Stimulated activated naive B cell treated with anti-CD40 and anti-IgM and Interleukin-4, amounts not matched to agents 10 μg/mL and 1 μg/mL and 100 μg/mL, for 72 hours (primary cell): ENCODE data around the gene ACE.

Source experiments
- ATAC-seq, 2 donors: fragments of 150-1000 bp; cut with Tn5 transposase; replicated peaks; 2 replicates each; pipeline ENCODE4 v1.10.0; 2021; ENCODE audit warnings: moderate library complexity in 1 of 2
- DNase-seq: peaks from one replicate; pipeline ENCODE4 v3.0.0; 2021
- H3K27ac Mint-ChIP-seq: one replicate; pipeline ENCODE4 v1.8.0; 2022; ENCODE audit warnings: mild to moderate bottlenecking, mixed read lengths
- H3K27me3 Mint-ChIP-seq, 2 donors: one replicate each; pipeline ENCODE4 v1.8.0; 2022; ENCODE audit warnings: mixed read lengths in 2 of 2
- H3K36me3 Mint-ChIP-seq, 2 donors: one replicate each; pipeline ENCODE4 v1.8.0; 2022; ENCODE audit warnings: mixed read lengths in 2 of 2, mild to moderate bottlenecking in 1 of 2
- H3K4me1 Mint-ChIP-seq, 2 donors: one replicate each; pipeline ENCODE4 v1.8.0; 2022; ENCODE audit warnings: mixed read lengths in 2 of 2, mild to moderate bottlenecking in 1 of 2
- H3K4me3 Mint-ChIP-seq, 2 donors: one replicate each; pipeline ENCODE4 v1.8.0; 2022; ENCODE audit warnings: mild to moderate bottlenecking in 2 of 2, mixed read lengths in 2 of 2, moderate library complexity in 1 of 2
- H3K9me3 Mint-ChIP-seq, 2 donors: one replicate each; pipeline ENCODE4 v1.8.0; 2022; ENCODE audit warnings: mixed read lengths in 2 of 2, mild to moderate bottlenecking in 1 of 2

The ACE gene

GRCh38 chr17:63543822-63544420 lies 67.1 kb downstream of the ACE start:
- ATAC-seq: no peak
- H3K4me1 Mint-ChIP-seq: no peaks in the 10 kb centered on the region
- H3K9me3 Mint-ChIP-seq: no peaks in the 10 kb centered on the region
- peaks cover 11 to 17% of the 10 kb centered on the region in 2 donors for H3K27me3 Mint-ChIP-seq
- H3K27ac Mint-ChIP-seq: no peak overlapping the region
- H3K36me3 Mint-ChIP-seq: no peaks in the 10 kb centered on the region
- DNase-seq: no peak
- H3K4me3 Mint-ChIP-seq: no peak overlapping the region

GRCh38 chr17:63544467-63545301 lies 67.8 kb downstream of the ACE start:
- ATAC-seq: no peak
- Mint-ChIP-seq H3K4me3 (no peak overlapping the region), H3K27ac (no peak overlapping the region), H3K36me3 (no peaks in the 10 kb centered on the region), H3K4me1 (no peaks in the 10 kb centered on the region), H3K9me3 (no peaks in the 10 kb centered on the region), H3K27me3 (peaks cover 4 to 10% of the 10 kb centered on the region in 2 donors)
- no peak for DNase-seq

DNA sequence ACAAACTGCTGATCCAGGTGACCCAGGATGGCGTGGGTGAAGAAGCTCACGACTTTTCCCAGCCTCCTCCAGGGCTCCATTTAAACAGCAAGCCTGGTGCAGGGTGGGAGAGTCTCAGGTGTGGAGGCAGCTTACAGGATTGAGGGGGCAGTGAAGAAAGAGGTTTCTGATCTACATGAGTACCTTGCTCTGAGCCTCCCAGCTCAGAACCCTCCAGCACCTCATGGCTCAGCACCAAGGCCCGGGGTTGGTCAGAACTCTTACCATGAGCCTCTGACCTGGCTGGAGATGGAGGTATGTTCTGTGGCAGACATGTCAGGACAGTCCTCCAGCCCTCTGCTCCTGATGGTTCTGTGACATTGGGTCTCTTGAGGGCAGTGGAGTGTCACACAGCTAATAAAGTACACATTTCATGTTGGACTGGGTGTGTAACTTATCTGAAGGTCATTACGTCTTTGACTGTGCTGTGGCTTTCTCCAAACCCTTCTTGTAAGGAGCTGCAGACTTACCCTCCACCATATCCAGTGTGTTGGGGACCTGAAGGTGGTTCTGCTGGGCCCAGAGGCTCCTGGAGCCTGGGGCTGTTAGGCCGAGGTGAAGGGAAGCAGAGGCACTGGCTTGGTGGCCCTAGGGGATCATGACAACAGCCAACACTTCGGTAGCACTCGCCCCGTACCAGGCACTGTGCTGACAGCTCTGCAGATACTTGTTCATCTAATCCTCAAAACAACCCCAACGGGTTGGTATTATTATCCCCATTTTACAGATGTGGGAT lies 69.6 kb downstream of the ACE start:
- H3K9me3 Mint-ChIP-seq: no peaks in the 10 kb centered on the region
- H3K27ac Mint-ChIP-seq: no peak overlapping the region
- H3K4me3 Mint-ChIP-seq: no peak overlapping the region
- H3K36me3 Mint-ChIP-seq: peaks cover 0 to 1% of the 10 kb centered on the region in 2 donors
- H3K27me3 Mint-ChIP-seq: no peaks in the 10 kb centered on the region
- H3K4me1 Mint-ChIP-seq: peaks cover 0 to 4% of the 10 kb centered on the region in 2 donors
- no peak for ATAC-seq
- no peak for DNase-seq

DNA sequence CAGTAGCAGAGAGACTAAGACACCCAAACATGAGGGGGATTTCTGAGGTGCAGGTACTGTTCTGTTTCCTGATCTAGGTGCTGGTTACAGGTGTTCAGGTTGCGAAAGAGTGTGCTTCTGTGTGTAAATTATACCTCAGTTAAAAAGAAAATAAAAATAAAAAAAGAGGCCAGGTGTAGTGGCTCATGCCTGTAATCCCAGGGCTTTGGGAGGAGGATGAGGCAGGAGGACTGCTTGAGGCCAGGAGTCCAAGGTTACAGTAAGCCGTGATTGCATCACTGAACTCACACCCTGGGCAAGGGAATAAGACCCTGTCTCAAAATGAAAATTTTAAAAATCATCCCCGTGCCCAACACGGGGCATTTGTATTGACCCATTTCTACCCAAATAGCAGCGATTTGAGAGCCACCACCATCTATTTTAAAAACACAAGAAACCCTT lies 70.2 kb downstream of the ACE start:
- Mint-ChIP-seq H3K9me3 (no peaks in the 10 kb centered on the region), H3K27me3 (no peaks in the 10 kb centered on the region), H3K4me1 (peaks cover 3 to 10% of the 10 kb centered on the region in 2 donors), H3K36me3 (peaks cover 1 to 4% of the 10 kb centered on the region in 2 donors), H3K27ac (no peak overlapping the region), H3K4me3 (no peak overlapping the region)
- DNase-seq: no peak
- no peak for ATAC-seq
